CD1c-positive myeloid dendritic cell (primary cell): ENCODE results near the gene CFAP221.
A peak's percentile ranks its signal among the peaks of the same experiment; 100 is the strongest.

Experiments
- DNase-seq: peaks from one replicate; pipeline ENCODE4 v3.0.0-alpha.2; 2016; ENCODE audit errors: extremely low spot score

CFAP221 gene

GRCh38 chr2:119699016-119699606 is 154.9 kb downstream of the CFAP221 start:
- DNase-seq: no peak

GRCh38 chr2:119700866-119701265 is 156.6 kb downstream of the CFAP221 start:
- no peak for DNase-seq

GRCh38 chr2:119701352-119701751 is 157.1 kb downstream of the CFAP221 start:
- DNase-seq: no peak

- DNase-seq: no peak
These were observed 158.1 kb downstream of the CFAP221 start for GRCh38 chr2:119702203-119702917.

- peak; percentile 75 for DNase-seq
These were observed 158.7 kb downstream of the CFAP221 start for GRCh38 chr2:119702918-119703401.

GRCh38 chr2:119703526-119703925 is 159.3 kb downstream of the CFAP221 start:
- DNase-seq: no peak

GRCh38 chr2:119704670-119705120 is 160.4 kb downstream of the CFAP221 start:
- DNase-seq: no peak

- no peak for DNase-seq
These were observed 162.0 kb downstream of the CFAP221 start for GRCh38 chr2:119706221-119706620.
